Measurements from ENCODE around the gene GNB1.

GRCh38 chr1:1779691-1780597, 110.9 kb downstream of the GNB1 start:
- no peak for TF ChIP-seq CTCF (IDR thresholded peaks at IDR 0.05; ENCODE audit: borderline replicate concordance, extremely low read depth, low read length, poor library complexity, severe bottlenecking)
- no peak for TF ChIP-seq EZH2 (IDR thresholded peaks at IDR 0.05; ENCODE audit: borderline replicate concordance, low read depth, low read length, severe bottlenecking)

Data from DND-41 (cell line).